ENCODE measurements around the gene FOS. TPM values are rescaled to one million over a fixed set of nuclear protein-coding genes. Genes with fewer than 3 reads are reported as not detected.

The FOS gene
- total RNA-seq, 1 experiment from 2014 or later, result 23.9 TPM

DNA sequence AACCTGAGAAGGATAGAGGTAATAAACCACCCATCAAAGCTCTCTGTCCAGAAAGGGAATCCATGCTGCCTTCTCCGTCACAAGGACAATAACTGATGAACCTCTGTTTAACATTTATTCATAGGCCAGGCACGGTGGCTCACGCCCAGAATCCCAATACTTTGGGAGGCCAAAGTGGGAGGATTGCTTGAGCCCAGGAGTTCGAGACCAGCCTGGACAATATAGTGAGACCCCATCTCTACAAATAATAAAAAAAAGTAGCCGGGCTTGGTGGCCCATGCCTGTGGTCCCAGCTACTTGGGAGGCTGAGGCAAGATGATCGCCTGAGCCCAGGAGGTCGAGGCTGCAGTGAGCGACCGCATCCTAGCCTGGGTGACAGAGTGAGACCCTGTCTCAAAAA lies 7.1 kb upstream of the FOS start:
- DNase-seq (ENCODE audit: low spot score) (no peak), ATAC-seq (no peak)
- H3K4me3 Mint-ChIP-seq, result no peak overlapping the region
- ChIA-PET CTCF (interaction anchor here (0.7 kb wide), 1 partner anchor 108 kb away, joined by 4 read pairs; no protein-coding TSS in a partner anchor), POLR2A (interaction anchor here (0.7 kb wide), 1 partner anchor 124 kb away, joined by 7 read pairs; no protein-coding TSS in a partner anchor)
- H3K9me3 Mint-ChIP-seq, result no peaks in the 10 kb centered on the region
- H3K36me3 Mint-ChIP-seq, result no peaks in the 10 kb centered on the region
- TF ChIP-seq NR2C2 (CRISPR knock-in tag; IDR thresholded peaks at IDR 0.05) (no peak), JUN (CRISPR knock-in tag; IDR thresholded peaks at IDR 0.05) (no peak)
- TF ChIP-seq, protein P1, sequence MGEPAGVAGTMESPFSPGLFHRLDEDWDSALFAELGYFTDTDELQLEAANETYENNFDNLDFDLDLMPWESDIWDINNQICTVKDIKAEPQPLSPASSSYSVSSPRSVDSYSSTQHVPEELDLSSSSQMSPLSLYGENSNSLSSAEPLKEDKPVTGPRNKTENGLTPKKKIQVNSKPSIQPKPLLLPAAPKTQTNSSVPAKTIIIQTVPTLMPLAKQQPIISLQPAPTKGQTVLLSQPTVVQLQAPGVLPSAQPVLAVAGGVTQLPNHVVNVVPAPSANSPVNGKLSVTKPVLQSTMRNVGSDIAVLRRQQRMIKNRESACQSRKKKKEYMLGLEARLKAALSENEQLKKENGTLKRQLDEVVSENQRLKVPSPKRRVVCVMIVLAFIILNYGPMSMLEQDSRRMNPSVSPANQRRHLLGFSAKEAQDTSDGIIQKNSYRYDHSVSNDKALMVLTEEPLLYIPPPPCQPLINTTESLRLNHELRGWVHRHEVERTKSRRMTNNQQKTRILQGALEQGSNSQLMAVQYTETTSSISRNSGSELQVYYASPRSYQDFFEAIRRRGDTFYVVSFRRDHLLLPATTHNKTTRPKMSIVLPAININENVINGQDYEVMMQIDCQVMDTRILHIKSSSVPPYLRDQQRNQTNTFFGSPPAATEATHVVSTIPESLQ (CRISPR knock-in tag; IDR thresholded peaks at IDR 0.05), result no peak
- H3K4me1 Mint-ChIP-seq, result peaks cover 21% of the 10 kb centered on the region
- H3K27me3 Mint-ChIP-seq (ENCODE audit: low read depth), result peaks cover 20% of the 10 kb centered on the region
- H3K27ac Mint-ChIP-seq, result no peak overlapping the region

DNA sequence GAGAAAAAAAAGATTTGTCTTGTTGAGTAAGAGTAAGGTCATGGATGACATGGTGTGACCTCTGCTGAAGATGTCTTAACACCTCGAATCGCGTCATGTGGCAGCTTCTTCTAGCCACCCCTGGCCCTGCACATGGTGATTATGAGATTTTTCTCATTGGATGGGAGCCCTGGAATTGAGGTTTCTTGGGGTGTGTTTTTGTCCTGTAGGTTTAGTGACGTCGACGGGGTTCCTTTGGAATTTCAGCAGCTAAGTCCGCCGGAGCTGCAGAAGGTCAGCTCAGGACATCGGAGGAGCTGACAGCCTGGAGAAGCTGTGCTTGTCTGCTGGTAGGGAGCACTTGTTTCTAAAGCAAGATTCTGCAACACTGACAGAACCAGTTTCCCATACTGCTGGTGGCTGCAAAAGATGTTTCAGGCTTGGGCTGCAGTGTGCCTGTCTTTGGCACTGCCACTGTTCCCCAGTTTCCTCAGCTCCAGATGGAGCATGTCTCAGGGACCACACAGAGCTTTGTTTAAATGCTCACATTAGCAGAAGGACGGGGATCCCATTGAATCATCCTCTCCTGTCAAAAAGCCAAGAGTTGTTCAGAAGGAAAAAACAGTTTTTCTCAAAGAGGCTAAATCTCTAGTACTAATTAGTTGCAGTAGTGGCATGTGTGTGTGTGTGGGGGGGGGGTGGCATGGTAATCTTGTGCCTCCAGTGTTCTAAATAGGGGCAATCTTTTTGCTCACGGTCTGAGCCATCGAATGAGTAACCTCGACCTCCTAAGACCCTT lies 5.2 kb upstream of the FOS start:
- CTCF ChIA-PET, result no interaction called here
- ATAC-seq (no peak), DNase-seq (ENCODE audit: low spot score) (no peak)
- Mint-ChIP-seq H3K36me3 (no peaks in the 10 kb centered on the region), H3K9me3 (no peaks in the 10 kb centered on the region), H3K27ac (no peak overlapping the region), H3K4me3 (no peak overlapping the region), H3K27me3 (ENCODE audit: low read depth) (peaks cover 23% of the 10 kb centered on the region), H3K4me1 (peaks cover 13% of the 10 kb centered on the region)
- POLR2A ChIA-PET, result interaction anchor here (0.7 kb wide), 1 partner anchor 102 kb away, joined by 3 read pairs; no protein-coding TSS in a partner anchor
- TF ChIP-seq ATF1 (CRISPR knock-in tag; IDR thresholded peaks at IDR 0.05) (no peak), MYBL2 (CRISPR knock-in tag; IDR thresholded peaks at IDR 0.05) (no peak), SMAD3 (CRISPR knock-in tag; IDR thresholded peaks at IDR 0.05; ENCODE audit: borderline replicate concordance) (no peak), SMAD4 (CRISPR knock-in tag; IDR thresholded peaks at IDR 0.05) (no peak), MXD4 (CRISPR knock-in tag; IDR thresholded peaks at IDR 0.05; ENCODE audit: borderline replicate concordance) (no peak), NR3C1 (CRISPR knock-in tag; conservative IDR thresholded peaks at IDR 0.05; ENCODE audit: low read depth) (no peak), CREB1 (CRISPR knock-in tag; IDR thresholded peaks at IDR 0.05) (no peak), ZNF232 (CRISPR knock-in tag; IDR thresholded peaks at IDR 0.05) (no peak), RELA (CRISPR knock-in tag; IDR thresholded peaks at IDR 0.05; ENCODE audit: borderline replicate concordance) (no peak)
- TF ChIP-seq, protein P2, sequence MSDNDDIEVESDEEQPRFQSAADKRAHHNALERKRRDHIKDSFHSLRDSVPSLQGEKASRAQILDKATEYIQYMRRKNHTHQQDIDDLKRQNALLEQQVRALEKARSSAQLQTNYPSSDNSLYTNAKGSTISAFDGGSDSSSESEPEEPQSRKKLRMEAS (CRISPR knock-in tag; IDR thresholded peaks at IDR 0.05), result no peak
- TF ChIP-seq, protein P3, sequence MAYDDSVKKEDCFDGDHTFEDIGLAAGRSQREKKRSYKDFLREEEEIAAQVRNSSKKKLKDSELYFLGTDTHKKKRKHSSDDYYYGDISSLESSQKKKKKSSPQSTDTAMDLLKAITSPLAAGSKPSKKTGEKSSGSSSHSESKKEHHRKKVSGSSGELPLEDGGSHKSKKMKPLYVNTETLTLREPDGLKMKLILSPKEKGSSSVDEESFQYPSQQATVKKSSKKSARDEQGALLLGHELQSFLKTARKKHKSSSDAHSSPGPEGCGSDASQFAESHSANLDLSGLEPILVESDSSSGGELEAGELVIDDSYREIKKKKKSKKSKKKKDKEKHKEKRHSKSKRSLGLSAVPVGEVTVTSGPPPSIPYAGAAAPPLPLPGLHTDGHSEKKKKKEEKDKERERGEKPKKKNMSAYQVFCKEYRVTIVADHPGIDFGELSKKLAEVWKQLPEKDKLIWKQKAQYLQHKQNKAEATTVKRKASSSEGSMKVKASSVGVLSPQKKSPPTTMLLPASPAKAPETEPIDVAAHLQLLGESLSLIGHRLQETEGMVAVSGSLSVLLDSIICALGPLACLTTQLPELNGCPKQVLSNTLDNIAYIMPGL (CRISPR knock-in tag; IDR thresholded peaks at IDR 0.05), result no peak
- TF ChIP-seq, protein P4, sequence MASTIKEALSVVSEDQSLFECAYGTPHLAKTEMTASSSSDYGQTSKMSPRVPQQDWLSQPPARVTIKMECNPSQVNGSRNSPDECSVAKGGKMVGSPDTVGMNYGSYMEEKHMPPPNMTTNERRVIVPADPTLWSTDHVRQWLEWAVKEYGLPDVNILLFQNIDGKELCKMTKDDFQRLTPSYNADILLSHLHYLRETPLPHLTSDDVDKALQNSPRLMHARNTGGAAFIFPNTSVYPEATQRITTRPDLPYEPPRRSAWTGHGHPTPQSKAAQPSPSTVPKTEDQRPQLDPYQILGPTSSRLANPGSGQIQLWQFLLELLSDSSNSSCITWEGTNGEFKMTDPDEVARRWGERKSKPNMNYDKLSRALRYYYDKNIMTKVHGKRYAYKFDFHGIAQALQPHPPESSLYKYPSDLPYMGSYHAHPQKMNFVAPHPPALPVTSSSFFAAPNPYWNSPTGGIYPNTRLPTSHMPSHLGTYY (CRISPR knock-in tag; IDR thresholded peaks at IDR 0.05), result no peak
- TF ChIP-seq, protein P5, sequence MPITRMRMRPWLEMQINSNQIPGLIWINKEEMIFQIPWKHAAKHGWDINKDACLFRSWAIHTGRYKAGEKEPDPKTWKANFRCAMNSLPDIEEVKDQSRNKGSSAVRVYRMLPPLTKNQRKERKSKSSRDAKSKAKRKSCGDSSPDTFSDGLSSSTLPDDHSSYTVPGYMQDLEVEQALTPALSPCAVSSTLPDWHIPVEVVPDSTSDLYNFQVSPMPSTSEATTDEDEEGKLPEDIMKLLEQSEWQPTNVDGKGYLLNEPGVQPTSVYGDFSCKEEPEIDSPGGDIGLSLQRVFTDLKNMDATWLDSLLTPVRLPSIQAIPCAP (CRISPR knock-in tag; IDR thresholded peaks at IDR 0.05), result no peak

Data from WTC11 (cell line).